NCI-H2196 (cell line): Measurements from ENCODE around the gene MAN2A2.
"Not testable (repeated sequence)": the region's sequence is repeated elsewhere in the genome, so short reads cannot be mapped to it uniquely, and the experiment has no call there.

Experiments
- DNase-seq: peaks from one replicate; lab custom pipeline; 2025; ENCODE audit not compliant: unreplicated experiment; lab: John Stamatoyannopoulos, UW

MAN2A2 gene

DNA sequence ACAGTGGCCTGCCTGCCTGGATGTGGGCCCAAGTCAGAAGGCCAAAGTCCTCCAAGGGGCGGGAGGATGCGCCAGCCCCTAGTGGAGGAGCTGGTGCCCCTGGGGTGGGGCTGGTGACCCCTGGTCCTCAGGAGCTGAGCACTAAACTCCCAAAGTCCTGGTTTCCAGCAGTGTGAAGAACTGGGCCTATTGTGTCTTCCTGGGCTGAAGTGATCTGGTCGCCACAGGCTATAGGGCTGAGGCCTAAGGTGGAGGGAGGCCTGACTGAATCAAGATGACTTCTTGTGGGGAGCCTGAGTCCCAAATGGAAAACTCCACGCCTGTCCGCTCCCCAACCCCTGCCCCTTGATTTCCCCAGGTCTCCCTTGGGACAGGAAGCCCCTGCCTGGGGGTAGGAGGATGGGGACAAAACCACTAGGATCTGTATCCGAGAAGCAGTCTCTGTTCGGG, 19.6 kb upstream of the MAN2A2 start:
- DNase-seq, result no peak

- DNase-seq, result no peak
Observed at GRCh38 chr15:90883976-90884718, 19.0 kb upstream of the MAN2A2 start, which contains the start of gene FES. FES (plus strand) TSS chr15:90884504; CDS start chr15:90885046, 542 bp downstream.

- DNase-seq, result no peak
Observed at GRCh38 chr15:90884719-90885431, 18.2 kb upstream of the MAN2A2 start.

DNA sequence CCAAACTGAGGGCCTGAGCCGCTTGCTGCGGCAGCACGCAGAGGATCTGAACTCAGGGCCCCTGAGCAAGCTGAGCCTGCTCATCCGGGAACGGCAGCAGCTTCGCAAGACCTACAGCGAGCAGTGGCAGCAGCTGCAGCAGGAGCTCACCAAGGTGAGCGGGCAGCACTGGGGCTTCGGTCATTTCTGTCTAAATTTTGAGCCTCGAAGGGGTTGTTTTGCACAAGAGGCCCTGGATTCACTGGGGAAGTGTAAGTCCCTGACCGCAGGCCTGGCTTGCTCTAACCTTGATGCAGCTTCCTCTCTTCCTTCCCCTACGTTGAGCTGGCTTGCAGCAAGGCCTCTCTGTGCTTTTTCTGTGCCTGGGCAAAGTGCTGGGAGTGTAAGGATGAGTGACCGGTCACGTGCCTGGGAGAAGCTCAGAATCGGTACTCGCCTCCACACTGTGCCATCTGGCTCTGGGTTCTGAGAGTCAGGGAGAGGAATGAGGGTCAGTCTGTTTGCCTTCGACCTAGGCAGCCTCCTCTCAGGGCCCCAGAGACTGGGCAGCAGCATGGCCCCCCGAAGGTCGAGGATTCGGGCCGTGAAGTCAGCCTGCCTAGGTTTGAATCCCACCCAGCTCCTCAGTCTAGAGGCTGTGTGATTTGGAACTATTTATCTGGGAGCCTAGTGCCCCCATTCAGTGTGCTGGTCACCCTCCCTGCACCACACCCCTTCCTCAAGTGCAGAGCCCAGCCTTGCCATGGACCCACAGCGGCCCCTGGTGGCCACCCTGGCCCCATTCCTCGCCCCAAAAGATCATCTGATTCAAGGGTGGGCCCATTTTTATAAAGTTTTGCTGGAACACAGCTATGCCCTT, 17.4 kb upstream of the MAN2A2 start:
- peak; percentile 34 for DNase-seq

DNA sequence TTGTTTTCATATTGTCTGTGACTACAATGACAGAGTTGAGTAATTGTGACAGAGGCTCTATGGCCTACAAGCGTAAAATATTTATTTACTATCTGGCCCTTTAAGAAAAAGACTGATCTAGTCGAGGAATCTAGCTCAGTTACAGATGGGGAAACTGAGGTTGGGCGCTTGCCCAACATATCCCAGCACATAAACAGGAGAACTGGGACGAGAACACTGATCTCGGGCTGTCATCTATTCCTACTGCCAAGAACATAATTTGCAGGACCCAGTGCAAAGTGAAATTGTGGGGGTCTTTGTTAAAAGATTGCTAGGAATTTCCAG, 16.8 kb upstream of the MAN2A2 start:
- DNase-seq, result no peak

DNA sequence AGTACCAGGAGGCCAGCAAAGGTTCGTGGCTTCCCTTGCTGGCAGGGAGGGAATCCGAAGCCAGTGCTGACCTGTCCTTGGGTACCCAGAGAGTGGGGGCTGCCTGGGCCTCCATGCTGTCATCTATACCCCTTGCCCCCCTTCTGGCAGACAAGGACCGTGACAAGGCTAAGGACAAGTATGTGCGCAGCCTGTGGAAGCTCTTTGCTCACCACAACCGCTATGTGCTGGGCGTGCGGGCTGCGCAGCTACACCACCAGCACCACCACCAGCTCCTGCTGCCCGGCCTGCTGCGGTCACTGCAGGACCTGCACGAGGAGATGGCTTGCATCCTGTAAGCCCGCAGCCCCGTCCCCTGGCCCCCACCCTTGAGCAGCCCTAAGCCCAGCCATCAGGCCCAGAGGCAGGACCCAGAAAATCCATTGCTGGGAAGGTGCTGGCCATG, 16.0 kb upstream of the MAN2A2 start:
- no peak for DNase-seq

DNA sequence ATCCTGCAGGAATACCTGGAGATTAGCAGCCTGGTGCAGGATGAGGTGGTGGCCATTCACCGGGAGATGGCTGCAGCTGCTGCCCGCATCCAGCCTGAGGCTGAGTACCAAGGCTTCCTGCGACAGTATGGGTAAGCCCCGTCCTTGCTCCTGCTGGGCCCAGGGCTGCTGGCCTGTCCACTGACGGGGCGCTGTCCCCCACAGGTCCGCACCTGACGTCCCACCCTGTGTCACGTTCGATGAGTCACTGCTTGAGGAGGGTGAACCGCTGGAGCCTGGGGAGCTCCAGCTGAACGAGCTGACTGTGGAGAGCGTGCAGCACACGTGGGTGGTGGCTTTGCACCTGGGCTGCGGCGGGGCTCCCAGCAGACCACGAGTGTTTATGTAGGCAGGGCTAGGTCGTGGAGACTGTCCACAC, 13.8 kb upstream of the MAN2A2 start:
- DNase-seq, result no peak

DNA sequence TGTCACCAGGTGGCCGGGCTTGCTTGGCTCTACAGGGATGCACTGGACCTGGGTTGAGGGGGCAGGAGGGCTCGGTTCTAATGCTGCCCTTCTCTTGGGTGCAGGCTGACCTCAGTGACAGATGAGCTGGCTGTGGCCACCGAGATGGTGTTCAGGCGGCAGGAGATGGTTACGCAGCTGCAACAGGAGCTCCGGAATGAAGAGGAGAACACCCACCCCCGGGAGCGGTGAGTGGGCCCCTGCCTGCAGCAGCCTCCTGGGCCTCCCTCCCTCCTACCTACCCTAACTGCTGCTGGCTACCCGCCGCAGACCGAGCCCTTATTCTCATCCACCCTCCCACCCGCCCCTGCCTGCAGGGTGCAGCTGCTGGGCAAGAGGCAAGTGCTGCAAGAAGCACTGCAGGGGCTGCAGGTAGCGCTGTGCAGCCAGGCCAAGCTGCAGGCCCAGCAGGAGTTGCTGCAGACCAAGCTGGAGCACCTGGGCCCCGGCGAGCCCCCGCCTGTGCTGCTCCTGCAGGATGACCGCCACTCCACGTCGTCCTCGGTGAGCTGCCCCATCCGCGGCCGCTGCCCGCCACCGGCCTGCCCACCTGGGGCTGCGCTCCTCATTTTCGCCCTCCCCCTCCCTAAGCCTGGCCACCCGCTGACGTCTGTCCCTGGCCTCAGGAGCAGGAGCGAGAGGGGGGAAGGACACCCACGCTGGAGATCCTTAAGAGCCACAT, 13.2 kb upstream of the MAN2A2 start:
- no peak for DNase-seq

- no peak for DNase-seq
Observed at GRCh38 chr15:90890839-90891238, 12.3 kb upstream of the MAN2A2 start.

GRCh38 chr15:90891346-90891949, 11.7 kb upstream of the MAN2A2 start:
- no peak for DNase-seq

DNA sequence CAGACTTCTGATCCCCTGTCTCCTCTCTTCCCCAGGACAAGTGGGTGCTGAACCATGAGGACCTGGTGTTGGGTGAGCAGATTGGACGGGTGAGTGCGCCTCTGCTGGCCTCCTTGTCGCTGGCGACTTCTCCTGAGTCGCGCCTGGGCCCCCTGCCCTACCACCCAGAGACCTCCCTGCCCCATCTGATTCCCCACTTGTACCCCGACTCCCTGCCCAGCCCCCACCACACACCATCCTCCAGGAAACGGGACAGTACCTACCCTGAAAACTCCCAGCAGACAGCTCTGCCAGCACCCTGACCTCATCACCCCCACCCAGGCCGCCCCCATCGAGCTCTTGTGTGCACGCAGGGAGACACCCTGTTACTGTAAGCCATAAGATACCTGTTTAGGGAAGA, 11.1 kb upstream of the MAN2A2 start:
- DNase-seq, result no peak

DNA sequence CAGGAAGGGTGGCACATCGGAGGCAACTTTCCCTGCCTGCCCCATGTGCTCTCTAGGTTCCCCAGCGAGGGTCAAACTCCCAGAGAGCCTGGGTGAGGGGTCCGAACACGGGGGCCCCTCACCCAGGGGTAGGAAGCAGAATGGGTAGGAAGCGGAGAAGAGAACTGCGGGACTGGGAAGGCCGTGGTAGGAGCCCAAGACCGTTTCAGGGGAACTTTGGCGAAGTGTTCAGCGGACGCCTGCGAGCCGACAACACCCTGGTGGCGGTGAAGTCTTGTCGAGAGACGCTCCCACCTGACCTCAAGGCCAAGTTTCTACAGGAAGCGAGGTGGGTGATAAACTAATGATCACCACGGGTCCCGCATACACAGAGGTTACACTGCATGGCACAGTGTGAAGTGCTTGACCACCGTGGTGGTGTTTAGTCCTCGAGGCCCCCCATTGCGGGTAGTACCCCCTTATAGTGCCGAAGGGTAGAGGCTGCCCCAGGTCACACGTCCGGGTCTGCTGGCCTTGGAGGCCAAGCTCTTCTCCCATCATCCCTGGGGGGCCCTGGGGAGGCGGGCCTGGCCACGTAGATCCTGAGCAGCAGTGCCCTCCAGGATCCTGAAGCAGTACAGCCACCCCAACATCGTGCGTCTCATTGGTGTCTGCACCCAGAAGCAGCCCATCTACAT, 10.5 kb upstream of the MAN2A2 start:
- DNase-seq, result no peak

GRCh38 chr15:90893175-90894090, 9.7 kb upstream of the MAN2A2 start:
- DNase-seq, result no peak

- DNase-seq, result peak; percentile 31
Observed at GRCh38 chr15:90895571-90896117, 7.5 kb upstream of the MAN2A2 start.

- not testable (repeated sequence) for DNase-seq
Observed at GRCh38 chr15:90897131-90897655, 5.9 kb upstream of the MAN2A2 start.

DNA sequence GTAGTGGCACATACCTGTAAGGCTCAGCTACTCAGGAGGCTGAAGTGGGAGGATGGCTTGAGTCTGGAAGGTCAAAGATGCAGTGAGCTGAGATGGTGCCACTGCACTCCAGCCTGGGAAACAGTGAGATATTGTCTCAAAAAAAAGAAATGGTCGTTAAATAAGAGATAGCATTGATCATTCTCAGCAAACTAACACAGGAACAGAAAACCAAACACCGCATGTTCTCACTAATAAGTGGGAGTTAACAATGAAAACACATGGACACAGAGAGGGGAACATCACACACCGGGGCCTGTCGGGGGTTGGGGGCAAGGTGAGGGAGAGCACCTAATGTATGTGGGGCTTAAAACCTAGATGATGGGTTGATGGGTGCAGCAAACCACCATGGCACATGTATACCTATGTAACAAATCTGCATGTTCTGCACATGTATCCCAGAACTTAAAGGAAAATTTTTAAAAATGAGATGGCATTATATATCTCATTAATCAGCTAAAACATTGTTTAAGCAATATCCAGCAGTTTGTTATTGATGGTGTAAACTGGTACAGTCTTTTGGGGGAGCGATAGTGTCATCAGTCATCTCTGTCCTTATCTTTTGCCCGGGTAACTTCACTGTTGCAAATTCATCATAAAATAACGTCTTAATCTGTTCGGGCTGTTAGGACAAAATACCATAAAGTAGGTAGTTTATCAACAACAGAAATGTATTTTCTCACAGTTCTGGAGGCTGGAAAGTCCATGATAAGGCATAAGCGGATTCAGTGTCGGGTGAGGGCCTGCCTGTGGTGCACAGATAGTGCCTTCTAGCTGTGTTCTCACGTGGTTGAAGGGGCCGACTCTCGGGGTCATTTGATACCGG, 1.7 kb upstream of the MAN2A2 start:
- DNase-seq, result no peak
